HG03575 (cell line): ENCODE measurements around the gene STXBP5L.
"Not testable (repeated sequence)": the region's sequence is repeated elsewhere in the genome, so short reads cannot be mapped to it uniquely, and the experiment has no call there.

Source experiments
- ATAC-seq: cut with Tn5 transposase; IDR thresholded peaks from one replicate; pipeline ENCODE4 v1.9.1; 2021; ENCODE audit not compliant: unreplicated experiment, insufficient number of reproducible peaks, low FRiP score; ENCODE audit errors: extremely low read depth

The STXBP5L gene

DNA sequence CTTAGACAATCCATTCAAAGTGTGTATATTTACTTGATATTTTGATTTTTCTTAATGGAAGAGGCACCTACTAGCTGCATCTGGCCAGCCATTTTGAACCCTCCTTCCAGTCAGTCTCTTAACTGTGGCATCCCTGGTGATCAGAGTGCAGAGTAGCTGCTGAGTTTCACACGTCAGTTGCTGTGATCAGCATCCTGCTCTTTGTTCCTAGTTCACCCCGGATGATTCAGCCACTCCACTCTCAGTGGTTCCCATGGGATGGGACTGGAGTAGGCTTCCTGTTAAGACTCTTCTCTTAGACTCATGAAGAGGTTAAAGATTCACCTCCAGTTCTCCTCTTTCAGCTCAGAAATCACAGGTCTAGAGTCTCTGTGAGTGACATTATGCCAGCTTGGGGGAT, 75.8 kb downstream of the STXBP5L start:
- no peak for ATAC-seq

DNA sequence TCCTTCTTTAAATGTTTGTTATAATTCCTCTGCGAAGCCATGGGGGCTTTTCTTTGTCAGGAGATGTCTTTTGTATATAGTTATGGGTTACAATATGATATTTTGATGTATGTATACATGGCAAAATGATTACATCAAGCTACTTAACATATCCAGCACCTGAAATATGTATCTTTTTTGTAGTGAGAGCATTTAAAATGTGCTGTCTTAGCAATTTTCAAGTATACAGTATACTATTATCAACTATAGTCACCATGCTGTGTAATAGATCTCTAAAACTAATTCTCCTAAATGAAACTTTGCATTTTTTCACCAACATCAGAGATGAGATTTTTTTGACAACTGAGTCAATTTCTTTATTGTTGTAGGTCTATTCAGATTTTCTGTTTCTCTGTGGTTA, 77.2 kb downstream of the STXBP5L start:
- no peak for ATAC-seq

DNA sequence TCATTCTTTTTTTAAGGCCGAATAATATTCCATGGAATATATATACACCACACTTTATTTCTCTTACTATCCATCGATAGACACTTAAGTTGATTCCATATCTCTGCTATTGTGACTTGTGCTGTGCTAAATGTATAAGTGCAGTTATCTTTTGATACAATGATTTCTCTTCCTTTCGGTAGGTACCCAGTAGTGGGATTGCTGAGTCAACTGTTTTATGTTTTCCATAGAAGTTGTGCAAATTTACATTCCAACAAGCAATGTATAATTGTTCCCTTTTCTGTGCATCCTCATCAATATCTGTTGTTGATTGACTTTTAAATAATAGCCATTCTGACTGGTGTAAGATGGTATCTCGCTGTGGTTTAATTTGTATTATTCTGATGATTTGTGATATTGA, 81.0 kb downstream of the STXBP5L start:
- no peak for ATAC-seq

DNA sequence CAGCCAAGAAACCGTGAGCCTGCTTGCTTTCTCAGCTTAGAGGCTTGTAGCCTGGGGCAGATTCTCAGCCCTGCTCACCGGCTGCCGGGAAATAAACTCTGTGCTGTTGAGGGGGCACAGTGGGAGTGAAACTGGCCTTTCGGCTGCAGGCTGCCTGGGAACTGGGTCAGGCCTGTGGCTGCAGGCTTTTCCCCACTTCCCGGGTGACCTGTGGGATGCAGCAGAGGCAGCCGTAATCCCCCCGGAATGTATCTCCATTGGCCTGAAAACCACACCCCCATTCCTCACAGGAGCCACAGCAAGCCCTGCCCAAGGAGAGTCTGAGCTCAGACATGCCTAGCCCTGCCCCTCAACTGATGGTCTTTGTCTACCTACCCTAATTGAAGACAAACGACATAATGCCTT, 110.9 kb downstream of the STXBP5L start:
- ATAC-seq: no peak

DNA sequence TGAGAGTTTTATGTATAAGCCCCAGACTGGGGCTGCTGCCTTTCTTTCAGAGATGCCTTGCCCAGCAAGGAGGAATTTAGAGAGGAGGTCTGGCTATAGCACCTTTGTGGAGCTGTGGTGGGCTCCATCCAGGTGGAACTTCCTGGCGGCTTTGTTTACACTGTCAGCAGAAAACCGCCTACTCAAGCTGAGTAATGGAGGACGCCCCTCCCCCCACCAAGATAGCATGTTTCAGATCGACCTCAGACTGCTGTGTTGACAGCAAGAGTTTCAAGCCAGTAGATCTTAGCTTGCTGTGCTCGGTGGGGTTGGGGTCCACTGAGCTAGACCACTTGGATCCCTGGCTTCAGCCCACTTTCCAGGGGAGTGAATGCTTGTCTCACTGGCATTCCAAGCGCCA, 155.6 kb downstream of the STXBP5L start:
- ATAC-seq: no peak

DNA sequence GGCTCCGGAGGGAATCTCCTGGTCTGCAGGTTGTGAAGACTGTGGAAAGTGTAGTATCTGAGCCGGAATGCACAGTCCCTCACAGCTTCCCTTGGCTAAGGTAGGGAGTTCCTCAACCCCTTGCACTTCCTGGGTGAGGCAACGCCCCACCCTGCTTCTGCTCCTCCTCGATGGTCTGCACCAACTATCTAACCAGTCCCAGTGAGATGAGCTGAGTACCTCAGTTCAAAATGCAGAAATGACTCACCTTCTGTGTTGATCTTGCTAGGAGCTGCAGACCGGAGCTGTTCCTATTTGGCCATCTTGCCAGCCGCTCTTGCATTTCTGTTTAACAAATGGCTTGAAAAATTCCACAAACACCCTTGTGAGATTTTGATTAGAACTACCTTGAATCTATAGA, 156.1 kb downstream of the STXBP5L start:
- ATAC-seq: no peak

DNA sequence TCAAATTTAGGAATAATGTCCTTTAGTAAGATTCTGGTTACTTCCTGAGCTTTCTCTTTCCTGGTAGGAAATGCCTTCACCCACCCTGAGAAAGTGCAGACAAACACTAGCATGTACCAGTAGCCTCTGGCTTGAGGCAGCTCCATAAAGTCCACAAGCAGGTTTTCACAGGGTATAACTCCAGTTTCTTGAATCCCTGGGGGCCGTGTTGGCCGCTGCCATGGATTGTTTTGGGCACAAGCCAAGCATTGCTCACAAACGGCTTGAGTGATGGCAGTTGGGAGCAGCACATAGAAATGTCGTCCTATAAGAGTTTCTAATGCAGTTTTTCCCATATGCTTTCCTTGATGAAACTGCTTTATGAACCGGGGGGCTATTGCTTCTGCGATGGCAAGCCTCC, 164.1 kb downstream of the STXBP5L start:
- ATAC-seq: no peak

DNA sequence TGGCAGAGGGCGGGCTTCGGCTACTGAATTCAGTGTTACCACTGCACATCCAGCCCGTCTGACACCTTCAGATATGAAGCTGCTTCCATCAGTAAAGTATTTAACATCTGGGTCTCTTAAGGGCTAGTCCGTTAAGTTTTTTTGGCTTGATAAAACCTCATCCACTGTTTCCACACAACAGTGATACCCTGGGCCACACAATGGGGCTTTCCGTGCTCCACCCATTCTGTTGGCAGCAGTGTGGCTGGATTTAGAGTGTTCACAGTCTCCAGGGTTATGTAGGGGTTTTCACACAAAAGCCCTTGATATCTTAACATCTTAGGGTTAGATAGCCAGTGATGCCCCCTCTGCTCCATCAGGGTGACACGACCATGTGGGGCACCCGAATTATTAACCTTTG, 165.0 kb downstream of the STXBP5L start:
- no peak for ATAC-seq

DNA sequence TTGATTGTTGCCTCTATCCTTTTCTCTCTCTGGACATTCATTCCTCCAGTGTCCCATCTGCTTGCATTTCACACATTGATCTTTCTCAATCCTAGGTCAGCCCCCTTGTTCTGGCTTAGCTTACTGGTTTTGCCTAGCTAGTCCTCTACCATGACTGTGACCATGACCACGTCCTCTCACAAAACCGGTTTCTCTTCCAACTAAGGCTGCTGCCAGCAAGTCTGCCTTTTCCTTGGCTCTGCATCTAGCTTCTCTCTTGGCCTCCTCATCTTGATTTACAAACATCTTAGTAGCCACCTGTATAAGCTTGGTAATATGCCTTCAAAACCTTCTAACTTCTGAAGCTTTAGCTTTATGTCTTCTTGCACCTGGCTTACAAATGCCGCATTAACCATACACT, 167.2 kb downstream of the STXBP5L start:
- no peak for ATAC-seq

DNA sequence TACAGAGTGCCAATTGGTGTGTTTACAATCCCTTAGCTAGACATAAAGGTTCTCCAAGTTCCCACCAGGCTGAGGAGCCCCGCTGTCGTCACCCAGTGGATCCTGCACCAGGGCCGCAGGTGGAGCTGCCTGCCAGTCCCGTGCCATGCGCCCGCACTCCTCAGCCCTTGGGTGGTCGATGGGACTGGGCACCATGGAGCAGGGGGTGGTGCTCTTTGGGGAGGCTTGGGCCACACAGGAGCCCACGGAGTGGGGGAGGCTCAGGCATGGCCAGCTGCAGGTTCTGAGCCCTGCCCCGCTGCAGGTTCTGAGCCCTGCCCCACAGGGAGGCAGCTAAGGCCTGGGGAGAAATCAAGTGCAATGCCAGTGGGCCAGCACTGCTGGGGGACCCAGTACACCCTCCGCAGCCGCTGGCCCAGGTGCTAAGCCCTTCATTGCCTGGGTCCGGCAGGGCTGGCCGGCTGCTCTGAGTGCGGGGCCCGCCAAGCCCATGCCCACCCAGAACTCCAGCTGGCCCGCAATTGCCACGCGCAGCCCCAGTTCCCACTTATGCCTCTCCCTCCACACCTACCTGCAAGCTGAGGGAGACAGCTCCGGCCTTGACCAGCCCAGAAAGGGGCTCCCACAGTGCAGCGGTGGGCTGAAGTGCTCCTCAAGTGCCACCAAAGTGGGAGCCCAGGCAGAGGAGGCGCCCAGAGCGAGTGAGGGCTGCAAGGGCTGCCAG, 170.5 kb downstream of the STXBP5L start:
- not testable (repeated sequence) for ATAC-seq

DNA sequence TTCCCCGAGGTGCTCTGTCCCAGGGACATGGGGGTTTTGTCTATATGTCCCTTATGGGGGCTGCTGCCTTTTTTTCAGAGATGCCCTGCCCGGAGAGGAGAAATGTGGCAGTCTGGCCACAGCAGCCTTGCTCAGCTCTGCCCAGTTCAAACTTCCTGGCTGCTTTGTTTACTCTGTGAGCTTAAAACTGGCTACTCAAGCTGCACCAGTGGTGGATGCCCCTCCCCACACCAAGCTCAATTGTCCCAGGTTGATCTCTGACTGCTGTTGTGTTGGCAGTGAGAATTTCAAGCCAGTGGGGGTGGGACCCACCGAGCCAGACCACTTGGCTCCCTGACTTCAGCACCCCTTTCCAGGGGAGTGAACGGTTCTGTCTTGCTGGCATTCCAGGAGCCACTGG, 188.9 kb downstream of the STXBP5L start:
- ATAC-seq: no peak

DNA sequence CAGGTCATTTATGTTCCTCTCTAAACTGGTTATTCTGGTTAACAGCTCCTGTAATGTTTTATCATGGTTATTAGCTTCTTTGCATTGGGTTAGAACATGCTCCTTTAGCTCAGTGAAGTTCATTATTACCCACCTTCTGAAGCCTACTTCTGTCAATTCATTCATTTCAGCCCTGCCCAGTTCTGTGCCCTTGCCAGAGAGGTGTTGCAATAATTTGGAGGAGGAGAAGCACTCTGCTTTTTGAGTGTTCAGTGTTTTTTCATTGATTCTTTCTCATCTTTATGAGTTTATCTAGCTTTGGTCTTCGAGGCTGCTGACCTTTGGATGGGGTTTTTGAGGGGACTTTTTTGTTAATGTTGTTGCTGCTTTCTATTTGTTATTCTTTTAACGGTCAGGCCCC, 203.1 kb downstream of the STXBP5L start:
- not testable (repeated sequence) for ATAC-seq

DNA sequence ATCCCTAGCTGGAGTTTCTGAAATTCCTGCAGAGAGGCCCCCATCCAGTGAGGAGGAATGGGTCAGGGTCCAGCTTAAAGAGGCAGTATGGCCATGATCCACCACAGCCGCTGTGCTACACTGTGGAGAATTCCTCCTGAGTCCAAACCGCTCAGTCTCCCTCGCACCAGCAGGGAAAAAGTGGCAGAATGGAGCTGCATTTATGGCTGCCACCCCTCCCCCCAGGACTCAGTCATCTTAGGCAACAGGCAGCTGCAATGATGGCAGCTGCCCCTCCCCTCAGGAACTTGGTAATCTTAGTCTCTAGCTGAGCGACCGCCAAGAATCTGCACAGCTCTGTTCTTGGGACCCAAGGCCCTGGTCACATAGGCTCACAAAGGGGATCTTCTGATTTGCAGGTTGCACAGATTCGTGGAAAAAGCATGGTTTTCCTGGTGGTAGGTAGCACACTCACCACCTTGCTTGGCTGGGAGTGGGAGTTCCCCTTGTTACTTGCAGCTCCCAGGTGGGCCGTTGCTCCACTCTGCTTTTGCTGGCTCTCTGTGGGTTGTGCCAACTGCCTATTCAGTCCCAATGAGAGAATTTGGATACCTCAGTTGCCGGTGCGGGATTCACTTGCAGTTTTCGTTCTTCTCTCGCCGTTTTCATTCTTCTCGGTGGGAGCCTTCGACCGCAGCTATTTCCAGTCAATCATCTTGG, 204.1 kb downstream of the STXBP5L start:
- no peak for ATAC-seq

DNA sequence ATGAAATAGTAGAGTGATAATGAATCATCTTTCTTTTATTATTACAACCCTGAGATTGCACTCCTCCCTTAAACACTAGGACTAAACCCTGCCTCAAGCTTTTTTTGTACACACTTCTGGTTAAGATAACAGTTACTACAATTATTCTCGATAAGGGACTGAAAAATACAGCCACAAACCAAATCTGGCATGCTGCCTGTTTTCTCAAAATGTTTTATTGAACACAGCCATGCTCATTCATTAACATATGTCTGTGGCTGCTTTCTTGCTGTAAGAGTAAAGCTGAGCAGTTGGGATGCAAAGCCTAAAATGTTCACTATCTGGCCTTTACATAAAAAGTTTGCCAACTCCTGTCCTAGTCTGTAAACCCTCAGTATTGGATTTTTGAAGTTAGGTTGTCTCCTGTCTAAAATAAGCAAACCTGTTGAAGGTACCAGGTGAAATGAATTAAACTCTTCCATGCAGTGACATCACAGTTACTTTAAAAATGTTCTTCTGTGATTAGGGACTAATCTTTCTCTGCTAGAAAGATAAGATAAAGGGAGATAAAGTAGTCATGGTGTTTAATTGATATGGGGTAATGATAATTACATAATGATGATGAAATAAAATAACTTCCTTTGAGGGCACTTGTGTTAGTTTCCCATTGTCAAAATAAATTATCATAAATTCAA, 218.2 kb downstream of the STXBP5L start:
- no peak for ATAC-seq

DNA sequence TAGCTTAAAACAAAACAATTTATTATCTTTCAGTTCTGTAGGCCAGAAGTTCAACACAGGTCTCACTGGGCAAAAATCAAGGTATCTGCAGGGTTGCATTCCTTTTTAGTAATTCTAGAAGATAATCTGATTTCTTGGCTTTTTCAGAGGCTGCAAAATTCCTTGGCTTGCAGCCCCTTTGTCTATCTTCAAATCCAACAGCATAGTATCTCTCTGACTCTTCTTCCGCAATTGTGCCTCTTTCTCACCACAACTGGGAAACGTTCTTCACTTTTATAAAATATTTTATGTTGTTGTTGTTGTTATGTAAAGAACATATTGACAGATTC, 218.7 kb downstream of the STXBP5L start:
- no peak for ATAC-seq

DNA sequence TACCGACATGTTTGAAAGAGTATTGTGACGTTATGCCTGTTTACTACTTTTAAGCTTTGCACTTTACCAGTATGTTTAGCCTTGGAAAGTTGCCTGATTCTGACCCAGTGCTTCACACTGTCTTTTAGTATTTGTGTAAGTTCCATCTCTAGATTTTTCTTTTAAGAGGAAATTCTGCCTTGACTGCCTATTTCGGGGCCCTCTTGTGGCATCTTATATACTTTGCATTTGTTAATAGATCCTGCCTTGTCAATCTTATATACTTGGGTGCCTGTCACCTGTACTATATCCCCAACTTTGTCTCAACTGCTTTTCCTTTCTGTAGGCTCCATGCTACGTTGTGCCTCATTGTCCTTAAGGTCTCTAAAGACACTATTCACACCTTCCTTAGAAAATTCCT, 244.6 kb downstream of the STXBP5L start:
- ATAC-seq: no peak

DNA sequence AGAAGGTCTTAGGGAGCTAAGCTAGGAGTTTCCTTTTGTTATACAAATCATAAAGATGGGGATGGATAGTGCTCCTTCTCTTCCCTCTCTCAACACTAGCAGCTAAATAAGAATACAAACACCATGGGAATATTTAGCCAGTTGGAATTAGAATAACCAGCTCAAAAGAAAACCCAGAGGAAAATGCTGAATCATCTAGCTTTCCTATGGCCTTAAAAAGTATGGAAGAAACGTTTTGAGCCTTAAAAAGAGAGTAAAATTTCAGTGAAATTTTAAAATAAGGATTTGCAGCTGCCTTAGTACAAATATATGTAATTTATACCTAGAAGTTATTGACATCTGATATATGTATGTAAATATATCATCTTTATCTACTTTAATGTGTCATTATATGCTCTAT, 245.8 kb downstream of the STXBP5L start:
- ATAC-seq: no peak

DNA sequence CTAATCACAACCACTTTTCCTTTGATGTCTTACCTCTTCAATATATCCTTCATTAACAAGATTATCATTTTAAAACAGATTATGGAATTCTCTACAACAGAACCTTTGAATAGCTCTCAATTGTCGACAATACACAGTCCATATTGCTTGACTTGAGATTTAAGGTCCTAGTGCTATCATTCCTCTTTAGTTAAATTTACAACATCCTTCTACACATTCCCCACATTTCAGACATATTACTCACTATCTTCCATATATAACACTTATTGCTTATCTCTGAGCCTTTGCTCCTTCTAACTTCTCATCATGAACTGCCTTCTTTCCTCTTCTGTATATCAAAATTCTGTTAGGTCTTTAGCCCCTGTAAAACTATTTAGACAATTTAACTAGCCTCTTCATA, 247.0 kb downstream of the STXBP5L start:
- no peak for ATAC-seq

DNA sequence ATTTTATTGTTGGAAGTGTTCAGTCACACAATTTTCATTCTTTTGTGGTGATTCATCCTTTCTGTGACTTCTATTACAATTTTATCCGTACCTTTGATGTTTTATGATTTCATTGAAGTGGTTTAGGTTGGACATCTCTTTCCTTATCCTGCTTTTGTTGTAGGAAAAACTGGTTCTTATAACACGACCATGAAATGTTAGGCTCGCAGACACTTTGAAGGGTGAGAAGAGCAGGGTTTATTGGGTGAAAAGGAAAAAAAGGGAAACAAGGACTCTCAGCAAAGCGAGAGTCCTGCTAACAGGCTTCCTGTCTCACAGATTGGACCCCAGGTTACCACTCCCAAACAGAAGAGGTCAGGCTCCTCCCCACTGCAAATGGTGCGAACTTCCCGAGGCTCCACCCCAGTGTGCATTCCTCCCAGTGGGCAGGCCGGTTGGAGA, 257.4 kb downstream of the STXBP5L start:
- ATAC-seq: no peak

DNA sequence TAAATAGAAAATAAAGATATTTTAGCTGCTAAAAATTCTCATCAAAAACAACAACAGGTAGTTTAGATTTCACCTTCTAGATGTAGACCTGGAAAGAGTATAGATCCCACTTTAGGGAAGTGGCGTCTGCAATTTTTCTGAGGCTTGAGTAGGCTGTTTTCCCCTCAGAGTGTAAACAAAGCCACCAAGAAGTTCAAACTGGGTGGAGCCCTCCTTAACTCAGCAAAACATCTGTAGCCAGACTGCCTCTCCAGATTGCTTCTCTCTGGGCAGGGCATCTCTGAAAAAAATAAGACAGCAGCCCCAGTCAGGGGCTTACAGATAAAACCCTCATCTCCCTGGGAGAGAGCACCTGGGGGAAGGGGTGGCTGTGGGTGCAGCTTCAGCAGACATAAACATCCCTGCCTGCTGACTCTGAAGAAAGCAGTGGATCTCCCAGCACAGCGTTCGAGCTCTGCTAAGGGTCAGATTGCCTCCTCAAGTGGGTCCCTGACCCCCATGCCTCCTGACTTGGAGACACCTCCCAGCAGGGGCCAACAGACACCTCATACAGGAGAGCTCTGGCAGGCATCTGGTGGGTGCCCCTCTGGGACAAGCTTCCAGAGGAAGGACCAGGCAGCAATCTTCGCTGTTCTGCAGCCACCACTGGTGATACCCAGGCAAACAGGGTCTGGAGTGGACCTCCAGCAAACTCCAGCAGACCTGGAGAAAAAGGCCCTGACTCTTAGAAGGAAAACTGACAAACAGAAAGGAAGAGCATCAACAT, 259.6 kb downstream of the STXBP5L start:
- no peak for ATAC-seq
